ENCODE data around the gene GNAS-AS1. TPM values are rescaled to one million over a fixed set of nuclear protein-coding genes. Genes with fewer than 3 reads are reported as not detected.

Gene GNAS-AS1
- total RNA-seq, 1 experiment from 2014 or later: 0.11 TPM

DNA sequence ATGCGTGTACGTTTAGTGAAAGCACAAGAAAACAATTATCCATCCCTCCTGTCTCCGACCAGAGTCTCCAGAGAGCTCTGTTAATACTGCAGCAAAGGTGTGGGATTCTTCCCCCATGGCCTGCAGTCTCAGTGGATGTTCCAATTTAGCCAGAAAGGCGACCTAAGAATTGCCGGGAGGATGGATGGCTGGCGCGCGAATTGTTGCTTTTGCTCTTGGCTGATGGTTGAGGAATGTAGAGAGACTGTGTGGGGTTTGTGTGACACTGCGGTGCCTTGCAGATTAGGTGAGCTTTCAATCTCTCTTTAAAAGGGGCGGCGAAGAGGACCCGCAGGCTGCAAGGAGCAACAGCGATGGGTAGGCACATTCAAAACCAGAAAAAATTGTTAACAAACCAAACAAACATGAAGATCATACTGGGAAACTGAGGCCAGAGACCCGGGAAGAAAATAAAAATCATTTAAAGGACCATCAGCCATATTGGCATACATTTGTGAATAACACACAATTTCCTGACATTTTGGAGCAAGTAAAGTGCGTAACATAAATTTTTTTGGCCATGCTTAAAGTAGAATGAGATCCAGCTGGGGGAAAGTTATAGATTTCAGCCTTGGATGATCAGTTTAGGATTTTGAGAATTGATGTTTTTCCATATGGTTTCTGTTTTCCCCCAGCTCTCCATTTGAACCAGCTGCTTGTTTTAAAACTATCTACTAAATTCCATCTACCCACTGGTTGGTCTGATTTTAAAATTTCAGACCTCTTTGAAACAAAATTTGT is 48.1 kb upstream of the GNAS-AS1 start:
- ChIA-PET POLR2A (ENCODE audit: unreplicated experiment) (no interaction called here), CTCF (no interaction called here)
- H3K4me1 ChIP-seq (ENCODE audit: insufficient read depth, low read length): peaks cover 18% of the 10 kb centered on the region
- no peak overlapping the region for H3K9ac ChIP-seq (ENCODE audit: low read length)
- H3K79me2 ChIP-seq (ENCODE audit: low read length): peaks cover 91% of the 10 kb centered on the region
- H3F3A ChIP-seq (ENCODE audit: low read length, unreplicated experiment): no peaks in the 10 kb centered on the region
- no peaks in the 10 kb centered on the region for H3K27me3 ChIP-seq (ENCODE audit: low read length)
- no peak overlapping the region for H3K27ac ChIP-seq (ENCODE audit: low read length)
- TF ChIP-seq EZH2phosphoT487 (IDR thresholded peaks at IDR 0.05; ENCODE audit: borderline replicate concordance, low read length) (no peak), EZH2 (IDR thresholded peaks at IDR 0.05; ENCODE audit: low read length, unreplicated experiment) (no peak)
- TF ChIP-seq, protein P1, sequence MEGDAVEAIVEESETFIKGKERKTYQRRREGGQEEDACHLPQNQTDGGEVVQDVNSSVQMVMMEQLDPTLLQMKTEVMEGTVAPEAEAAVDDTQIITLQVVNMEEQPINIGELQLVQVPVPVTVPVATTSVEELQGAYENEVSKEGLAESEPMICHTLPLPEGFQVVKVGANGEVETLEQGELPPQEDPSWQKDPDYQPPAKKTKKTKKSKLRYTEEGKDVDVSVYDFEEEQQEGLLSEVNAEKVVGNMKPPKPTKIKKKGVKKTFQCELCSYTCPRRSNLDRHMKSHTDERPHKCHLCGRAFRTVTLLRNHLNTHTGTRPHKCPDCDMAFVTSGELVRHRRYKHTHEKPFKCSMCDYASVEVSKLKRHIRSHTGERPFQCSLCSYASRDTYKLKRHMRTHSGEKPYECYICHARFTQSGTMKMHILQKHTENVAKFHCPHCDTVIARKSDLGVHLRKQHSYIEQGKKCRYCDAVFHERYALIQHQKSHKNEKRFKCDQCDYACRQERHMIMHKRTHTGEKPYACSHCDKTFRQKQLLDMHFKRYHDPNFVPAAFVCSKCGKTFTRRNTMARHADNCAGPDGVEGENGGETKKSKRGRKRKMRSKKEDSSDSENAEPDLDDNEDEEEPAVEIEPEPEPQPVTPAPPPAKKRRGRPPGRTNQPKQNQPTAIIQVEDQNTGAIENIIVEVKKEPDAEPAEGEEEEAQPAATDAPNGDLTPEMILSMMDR (conservative IDR thresholded peaks at IDR 0.05; ENCODE audit: low read depth, low read length): no peak
- intact Hi-C loops (cut with micrococcal nuclease): no loop called here
- H4K20me1 ChIP-seq (ENCODE audit: low read length): peaks cover 50% of the 10 kb centered on the region
- BruUV-seq (replicated peaks): no TSS peak
- no peak overlapping the region for H2AFZ ChIP-seq (ENCODE audit: low read length)
- H3K9me3 ChIP-seq (ENCODE audit: low read length): no peaks in the 10 kb centered on the region
- ATAC-seq: no peak
- H3K36me3 ChIP-seq (ENCODE audit: low read depth, low read length): peaks cover 55% of the 10 kb centered on the region
- no peak overlapping the region for H3K4me2 ChIP-seq (ENCODE audit: low read length)
- no peaks in the 10 kb centered on the region for H3K9me2 ChIP-seq (replicated peaks; ENCODE audit: low read length)
- no peak for DNase-seq
- H3K4me3 ChIP-seq (ENCODE audit: low read length): no peak overlapping the region

DNA sequence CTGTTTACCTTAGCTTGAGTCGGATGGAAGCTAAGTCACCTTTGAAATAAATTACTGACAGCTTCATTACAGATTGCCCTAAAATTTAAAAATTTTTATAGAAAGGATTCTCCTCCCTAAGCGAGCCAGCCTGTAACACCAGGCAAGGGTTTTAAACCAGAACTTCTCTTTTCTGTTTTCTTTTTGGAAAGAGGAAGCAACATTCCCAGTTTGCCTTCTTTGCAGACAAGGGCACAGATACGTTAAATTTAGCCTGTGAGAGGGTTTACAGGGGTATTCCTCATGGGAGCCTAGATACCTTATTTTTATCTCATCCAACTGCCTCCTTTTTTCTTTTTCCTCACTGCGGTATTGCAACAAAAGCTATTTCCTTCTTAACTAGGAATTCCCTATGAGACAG is 46.8 kb upstream of the GNAS-AS1 start:
- intact Hi-C loops (cut with micrococcal nuclease): no loop called here
- H3K9ac ChIP-seq (ENCODE audit: low read length): no peak overlapping the region
- no peaks in the 10 kb centered on the region for H3K27me3 ChIP-seq (ENCODE audit: low read length)
- no peaks in the 10 kb centered on the region for H3K9me2 ChIP-seq (replicated peaks; ENCODE audit: low read length)
- TF ChIP-seq EZH2phosphoT487 (IDR thresholded peaks at IDR 0.05; ENCODE audit: borderline replicate concordance, low read length) (no peak), EZH2 (IDR thresholded peaks at IDR 0.05; ENCODE audit: low read length, unreplicated experiment) (no peak)
- TF ChIP-seq, protein P1 (conservative IDR thresholded peaks at IDR 0.05; ENCODE audit: low read depth, low read length): no peak
- H3K9me3 ChIP-seq (ENCODE audit: low read length): no peaks in the 10 kb centered on the region
- peaks cover 46% of the 10 kb centered on the region for H3K36me3 ChIP-seq (ENCODE audit: low read depth, low read length)
- no peak overlapping the region for H3K27ac ChIP-seq (ENCODE audit: low read length)
- H3K4me1 ChIP-seq (ENCODE audit: insufficient read depth, low read length): peaks cover 25% of the 10 kb centered on the region
- ATAC-seq (no peak), DNase-seq (no peak)
- BruUV-seq (replicated peaks): no TSS peak
- ChIA-PET POLR2A (ENCODE audit: unreplicated experiment) (no interaction called here), CTCF (no interaction called here)
- H3K4me2 ChIP-seq (ENCODE audit: low read length): no peak overlapping the region
- H3K4me3 ChIP-seq (ENCODE audit: low read length): no peak overlapping the region
- no peaks in the 10 kb centered on the region for H3F3A ChIP-seq (ENCODE audit: low read length, unreplicated experiment)
- H3K79me2 ChIP-seq (ENCODE audit: low read length): peaks cover 97% of the 10 kb centered on the region
- H4K20me1 ChIP-seq (ENCODE audit: low read length): peaks cover 57% of the 10 kb centered on the region
- H2AFZ ChIP-seq (ENCODE audit: low read length): no peak overlapping the region

DNA sequence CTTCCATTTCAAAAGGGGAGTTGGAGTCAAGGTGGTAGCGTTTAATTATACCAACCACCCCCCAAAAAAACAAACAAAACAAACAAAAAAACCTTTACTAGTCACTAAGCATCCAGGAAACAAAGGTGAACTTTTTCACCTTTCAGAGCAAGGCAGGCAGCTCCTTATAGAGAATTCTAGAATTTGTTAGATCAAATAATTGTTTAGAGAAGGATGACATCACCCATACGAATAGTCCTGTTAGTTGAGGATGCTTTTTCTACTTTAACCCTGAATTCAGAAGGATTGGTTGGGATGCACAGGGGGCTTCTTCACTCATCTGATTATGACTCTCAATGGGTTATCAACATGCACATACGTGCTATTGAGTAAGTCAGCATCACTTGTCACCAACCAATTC is 46.1 kb upstream of the GNAS-AS1 start:
- no peak overlapping the region for H2AFZ ChIP-seq (ENCODE audit: low read length)
- CTCF ChIA-PET: no interaction called here
- ATAC-seq: no peak
- DNase-seq: no peak
- H3K9me2 ChIP-seq (replicated peaks; ENCODE audit: low read length): no peaks in the 10 kb centered on the region
- peaks cover 98% of the 10 kb centered on the region for H3K79me2 ChIP-seq (ENCODE audit: low read length)
- H4K20me1 ChIP-seq (ENCODE audit: low read length): peaks cover 57% of the 10 kb centered on the region
- no peak overlapping the region for H3K4me3 ChIP-seq (ENCODE audit: low read length)
- intact Hi-C loops (cut with micrococcal nuclease): no loop called here
- H3K27ac ChIP-seq (ENCODE audit: low read length): no peak overlapping the region
- TF ChIP-seq EZH2 (IDR thresholded peaks at IDR 0.05; ENCODE audit: low read length, unreplicated experiment) (no peak), EZH2phosphoT487 (IDR thresholded peaks at IDR 0.05; ENCODE audit: borderline replicate concordance, low read length) (no peak)
- no peaks in the 10 kb centered on the region for H3K27me3 ChIP-seq (ENCODE audit: low read length)
- H3K36me3 ChIP-seq (ENCODE audit: low read depth, low read length): peaks cover 46% of the 10 kb centered on the region
- no TSS peak for BruUV-seq (replicated peaks)
- no peaks in the 10 kb centered on the region for H3F3A ChIP-seq (ENCODE audit: low read length, unreplicated experiment)
- POLR2A ChIA-PET (ENCODE audit: unreplicated experiment): no interaction called here
- no peak overlapping the region for H3K4me2 ChIP-seq (ENCODE audit: low read length)
- H3K4me1 ChIP-seq (ENCODE audit: insufficient read depth, low read length): peaks cover 25% of the 10 kb centered on the region
- no peak overlapping the region for H3K9ac ChIP-seq (ENCODE audit: low read length)
- no peaks in the 10 kb centered on the region for H3K9me3 ChIP-seq (ENCODE audit: low read length)
